ENCODE measurements around the gene SCD5.

Gene SCD5

DNA sequence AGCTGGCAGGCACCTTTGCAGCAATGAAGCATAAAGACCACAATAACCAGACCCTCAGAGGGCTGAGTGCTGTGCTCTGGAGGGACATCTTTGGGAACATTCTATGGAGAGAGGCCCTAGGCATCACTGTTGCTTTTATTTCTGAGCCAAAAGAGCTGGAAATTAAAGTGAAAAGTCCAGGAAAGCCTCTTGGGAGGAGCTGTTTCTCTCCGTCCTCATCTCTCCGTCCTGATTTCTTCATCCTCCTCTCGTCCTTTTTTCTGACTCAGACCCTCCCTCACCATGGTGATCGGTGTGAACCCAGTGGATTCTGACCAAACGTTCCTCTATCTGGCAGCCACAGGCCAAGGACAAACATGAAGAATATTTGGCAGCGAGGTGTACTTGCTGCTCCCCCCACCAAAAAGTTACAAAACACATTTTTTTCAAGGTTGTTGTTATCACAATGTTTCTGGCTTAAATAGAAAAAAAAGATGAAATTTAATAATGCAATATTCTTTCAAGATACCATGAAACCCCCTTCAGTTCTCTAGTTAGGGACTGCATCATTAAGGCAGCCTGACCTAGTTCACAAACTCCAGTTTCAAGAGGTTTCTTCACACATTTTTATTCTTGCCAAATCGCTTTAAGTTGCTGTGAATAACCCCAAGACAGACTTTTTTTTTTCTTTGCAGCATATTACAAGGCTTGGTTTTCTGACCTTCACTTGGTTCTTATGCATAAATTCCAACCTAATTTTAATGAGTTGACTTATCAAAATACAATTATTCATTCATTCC, 80.2 kb downstream of the SCD5 start:
- no peak for DNase-seq

DNA sequence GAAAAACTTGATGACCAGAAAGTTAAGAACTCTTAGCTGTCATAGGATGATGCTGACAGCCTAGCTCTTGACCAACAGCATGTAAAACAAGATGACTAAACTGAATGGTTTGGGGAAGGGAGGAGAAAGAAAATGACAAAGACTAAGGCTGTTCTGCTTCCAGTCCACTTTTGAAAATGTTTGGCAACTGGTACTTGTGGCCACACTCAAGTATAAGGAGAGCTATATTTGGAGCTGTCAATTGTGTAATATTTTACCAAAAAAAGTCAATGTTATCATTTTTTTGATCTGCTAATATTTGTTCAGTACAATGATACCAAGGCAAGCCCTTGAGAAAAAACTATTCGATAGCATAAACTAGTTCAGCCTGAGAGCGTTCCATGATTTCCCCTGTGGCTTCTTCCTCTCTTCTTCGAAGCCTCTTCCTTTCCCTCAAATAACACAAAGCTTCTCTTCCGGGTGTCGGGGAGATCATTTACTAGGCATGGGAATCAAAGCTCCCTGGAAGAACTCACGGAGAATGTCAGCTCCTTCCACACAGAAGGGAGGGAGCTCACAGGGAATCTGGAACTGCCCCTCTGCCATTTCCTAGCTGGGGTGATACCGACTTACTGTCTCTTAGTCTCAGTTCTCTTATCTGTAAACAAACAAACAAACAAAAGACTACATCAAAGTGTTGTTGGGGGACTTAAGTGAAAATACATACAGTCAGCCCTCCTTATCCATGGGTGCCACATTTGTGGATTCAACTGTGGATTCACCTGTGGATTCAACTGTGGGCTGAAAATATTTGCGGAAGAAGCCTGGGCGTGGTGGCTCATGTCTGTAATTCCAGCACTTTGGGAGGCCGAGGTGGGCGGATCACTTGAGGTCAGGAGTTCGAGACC, 82.6 kb downstream of the SCD5 start:
- no peak for DNase-seq

DNA sequence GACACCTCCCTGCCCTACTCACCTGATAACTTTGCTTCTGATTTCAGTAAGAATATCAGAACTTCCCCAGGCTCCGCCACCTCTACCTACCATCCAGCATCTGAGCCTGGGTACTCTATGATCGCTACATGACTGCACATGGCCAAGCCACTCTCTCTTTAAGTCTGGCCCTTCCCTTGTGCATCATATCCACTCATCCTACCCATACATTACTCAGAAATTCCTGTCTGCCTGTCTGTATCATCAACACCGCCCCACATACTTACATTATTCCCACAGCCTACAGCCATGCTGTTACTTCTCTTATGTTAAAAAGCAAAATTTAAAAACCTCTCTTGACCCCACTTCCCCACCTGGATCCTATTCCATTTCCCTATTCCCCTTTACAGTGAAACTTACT, 84.7 kb downstream of the SCD5 start:
- DNase-seq = no peak

DNA sequence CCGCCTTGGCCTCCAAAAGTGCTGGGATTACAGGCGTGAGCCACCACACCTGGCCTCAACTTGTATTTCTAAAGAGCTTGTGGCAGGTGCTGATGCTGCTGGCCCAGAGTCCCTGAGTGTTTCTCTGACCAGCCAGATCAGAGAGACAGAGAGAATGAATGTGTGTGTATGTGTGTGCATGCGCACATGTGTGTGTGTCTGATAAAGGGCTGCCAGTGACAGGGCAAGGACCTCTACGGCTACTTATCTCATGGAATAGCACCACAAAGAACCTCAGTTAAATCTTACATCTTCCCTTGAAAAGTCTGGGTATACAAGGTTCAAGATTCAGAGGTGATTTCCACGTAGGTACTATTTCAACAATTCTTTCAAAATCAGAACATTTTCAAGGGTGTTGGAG, 86.0 kb downstream of the SCD5 start:
- no peak for DNase-seq

DNA sequence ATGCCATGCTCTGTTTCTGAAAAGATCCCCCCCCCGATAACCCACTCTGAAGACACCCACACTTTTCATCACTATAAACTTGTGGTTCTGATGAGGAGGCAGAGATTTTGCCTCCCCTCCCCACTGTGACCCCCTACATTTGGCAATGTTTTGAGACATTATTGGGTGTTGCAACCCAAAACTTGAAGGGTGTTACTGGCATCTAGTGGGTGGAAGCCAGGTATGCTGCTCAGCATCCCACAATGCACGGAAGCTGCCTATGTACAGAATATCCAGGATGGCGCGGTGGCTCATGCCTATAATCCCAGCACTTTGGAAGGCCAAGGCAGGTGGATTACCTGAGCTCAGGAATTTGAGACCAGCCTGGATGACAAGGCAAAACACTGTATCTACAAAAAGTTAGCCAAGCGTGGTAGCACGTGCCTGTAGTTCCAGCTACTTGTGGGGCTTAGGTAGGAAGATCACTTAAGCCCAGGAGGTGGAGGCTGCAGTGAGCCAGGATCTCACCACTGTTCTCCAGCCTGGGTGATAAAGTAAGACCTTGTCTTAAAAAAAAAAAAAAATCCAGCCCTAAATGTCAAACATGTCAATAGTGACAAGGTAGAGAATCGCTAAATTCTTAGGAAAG, 87.3 kb downstream of the SCD5 start:
- no peak for DNase-seq

DNA sequence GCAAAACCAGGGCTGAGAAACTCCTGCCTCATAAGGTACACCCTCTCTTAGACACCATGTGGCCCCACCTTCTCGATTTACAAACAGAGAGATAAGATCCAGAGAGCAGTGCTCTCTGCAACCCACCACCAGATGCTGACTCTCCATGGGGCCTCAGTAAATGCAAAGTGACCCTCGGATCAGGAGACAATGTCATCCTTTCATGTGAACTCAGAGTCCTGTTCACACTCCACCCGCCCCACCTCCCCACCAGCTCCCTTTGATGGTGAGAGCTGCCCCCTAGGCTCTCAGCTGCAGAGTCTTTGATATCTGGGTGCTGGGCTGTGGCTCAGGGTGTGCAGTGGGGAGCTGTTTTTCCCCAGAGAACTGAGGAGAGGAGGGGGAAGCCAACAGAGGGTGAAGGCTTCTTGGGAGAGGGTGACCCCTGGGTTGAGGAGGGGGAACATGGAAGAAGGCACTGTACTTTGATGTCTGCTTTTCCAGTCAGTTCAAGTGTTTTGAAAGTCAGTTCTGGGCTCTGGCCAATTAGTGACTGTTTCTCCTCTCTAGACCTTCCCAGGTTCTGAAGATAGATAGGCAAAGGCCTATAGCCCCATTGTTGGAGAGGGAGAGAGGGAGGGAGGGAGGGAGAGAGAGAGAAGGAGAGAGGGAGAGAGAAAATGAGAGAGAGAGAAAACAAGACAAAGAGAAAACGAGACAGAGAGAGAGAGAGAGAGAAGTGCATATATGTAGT, 88.2 kb downstream of the SCD5 start:
- no peak for DNase-seq

DNA sequence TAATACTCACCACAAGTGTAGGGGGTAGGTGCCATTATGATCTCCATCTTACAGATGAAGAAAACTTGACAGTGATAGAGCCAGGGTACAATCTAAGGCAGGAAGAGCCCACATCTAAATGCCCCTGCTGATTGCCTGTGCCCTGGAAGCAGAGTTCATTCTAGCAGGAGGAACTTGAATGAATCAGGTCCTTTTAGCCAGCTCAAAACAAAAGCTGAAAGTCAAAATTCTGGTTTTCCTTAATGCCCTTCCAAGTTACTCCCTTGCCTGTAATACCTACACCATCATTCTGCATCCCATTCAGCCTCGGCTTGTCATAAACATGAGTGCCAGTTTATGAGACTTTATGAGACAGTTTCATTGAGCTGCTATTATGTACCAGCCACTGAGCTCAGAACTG, 89.6 kb downstream of the SCD5 start:
- no peak for DNase-seq

DNA sequence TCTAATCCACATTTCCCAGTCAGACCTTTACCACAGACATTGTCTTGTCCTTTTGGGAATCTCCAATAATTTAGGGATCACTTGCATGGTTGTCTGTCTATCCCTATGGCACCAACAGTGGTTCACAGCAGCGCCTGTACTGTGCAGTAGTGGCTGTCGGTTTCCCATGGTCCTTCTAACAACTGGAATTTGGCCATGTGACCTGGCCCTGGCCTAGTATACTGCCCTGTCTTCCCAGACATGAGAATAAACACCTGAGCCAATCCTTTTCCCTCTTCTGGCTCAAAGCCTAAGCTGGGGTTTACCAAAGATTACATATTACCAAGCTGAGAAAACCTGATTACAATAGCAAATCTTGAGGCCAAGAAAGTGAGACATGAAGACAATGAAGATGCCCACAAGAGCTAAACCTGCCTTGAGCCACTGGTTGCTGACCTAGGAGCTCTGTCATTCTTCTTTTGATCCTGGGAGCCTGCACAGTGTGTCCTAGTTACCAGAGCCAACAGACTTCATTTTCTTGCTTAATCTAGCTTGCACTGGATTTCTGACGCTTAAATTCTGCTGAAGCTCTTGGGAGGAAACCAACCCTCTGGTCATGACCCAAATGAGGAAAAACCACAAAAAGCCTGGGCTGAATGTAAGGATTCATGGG, 92.1 kb downstream of the SCD5 start:
- DNase-seq = no peak

DNA sequence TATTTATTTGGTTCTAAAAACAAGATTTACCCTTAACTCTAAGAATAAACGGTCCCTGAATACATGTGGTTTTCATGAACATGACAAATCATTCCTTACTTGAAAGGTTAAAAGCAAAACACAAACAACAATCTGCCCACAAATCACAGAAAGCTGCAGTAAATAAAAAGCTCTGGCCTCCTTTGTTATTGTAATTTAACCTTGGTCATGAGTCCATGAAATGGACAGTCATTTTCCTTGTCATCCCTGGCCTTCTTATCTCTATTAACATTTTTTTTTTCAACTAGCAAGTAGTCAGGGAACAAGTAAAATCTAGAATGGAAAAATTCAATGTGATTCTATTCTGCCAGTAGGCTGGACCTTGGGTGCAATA, 92.7 kb downstream of the SCD5 start:
- no peak for DNase-seq

DNA sequence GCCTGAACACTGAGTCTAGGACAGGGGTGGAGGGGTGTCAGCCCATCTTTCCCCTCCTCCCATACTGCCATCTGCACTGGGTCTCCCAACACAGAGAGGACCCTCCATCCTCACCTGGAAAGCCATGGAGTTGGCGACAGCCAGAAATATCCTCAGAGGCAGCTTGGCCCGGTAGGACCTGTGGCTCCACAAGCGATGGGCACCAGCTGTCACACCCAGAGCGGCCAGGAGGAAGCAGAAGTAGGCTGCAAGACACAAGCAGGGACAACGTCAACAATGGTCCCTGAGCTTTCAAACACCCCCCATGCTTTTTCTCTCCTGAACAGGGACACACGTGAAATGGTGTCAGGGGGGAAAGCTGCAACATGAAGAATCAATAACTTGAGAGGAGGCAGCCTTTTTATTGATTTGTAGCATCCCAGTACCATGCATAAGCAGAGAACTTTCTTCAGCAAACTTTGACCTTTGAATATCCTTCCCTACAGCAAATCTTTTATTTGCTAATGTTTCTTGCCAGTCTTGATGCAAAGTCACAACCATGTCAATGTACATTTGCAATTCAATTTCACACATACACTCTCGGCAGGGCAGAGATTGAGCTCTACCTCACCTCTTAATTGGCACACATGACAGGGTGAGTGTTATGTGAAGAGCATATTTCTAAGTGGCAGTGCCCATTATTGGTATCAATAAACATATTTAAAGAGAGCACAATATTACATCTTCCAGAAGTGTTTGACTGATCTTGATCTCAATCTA, 93.2 kb downstream of the SCD5 start:
- no peak for DNase-seq

DNA sequence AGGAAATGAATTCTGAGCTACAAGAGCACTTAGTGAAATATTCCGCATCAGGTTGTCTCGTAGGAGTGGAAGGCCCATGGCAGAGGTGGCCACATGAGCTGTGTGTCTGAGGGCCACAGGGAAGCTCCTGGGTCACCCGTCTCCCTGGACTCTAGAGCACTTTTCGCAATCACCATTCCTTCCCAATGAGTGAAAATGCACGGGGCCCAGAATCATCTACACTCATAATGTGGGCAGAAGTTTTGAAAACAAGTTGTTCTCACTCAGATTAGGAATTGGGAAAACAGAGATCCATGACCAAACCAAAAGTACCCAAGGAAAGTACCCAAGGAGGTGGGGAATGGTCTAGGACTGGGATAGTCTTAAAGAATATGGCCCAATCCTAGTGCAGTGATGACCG, 94.4 kb downstream of the SCD5 start:
- no peak for DNase-seq

DNA sequence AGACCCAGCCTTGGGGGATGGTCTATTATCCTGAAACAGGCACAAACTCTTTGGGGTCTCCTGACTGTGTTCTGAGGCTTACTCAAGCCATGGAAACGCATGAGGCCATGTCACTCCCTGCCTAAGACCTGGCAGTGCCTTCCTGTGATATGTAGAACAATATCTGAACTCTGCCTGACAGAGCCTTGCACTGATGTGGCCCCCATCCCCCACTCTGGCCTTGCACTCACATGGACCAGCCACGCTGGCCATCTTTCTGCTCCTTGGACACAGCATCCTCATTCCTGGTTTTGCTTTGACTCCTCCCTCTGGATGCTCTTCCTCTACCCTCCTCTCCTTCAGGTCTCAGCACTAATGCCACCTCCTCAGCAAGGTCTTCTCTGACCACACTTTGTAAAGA, 100.2 kb downstream of the SCD5 start:
- no peak for DNase-seq

DNA sequence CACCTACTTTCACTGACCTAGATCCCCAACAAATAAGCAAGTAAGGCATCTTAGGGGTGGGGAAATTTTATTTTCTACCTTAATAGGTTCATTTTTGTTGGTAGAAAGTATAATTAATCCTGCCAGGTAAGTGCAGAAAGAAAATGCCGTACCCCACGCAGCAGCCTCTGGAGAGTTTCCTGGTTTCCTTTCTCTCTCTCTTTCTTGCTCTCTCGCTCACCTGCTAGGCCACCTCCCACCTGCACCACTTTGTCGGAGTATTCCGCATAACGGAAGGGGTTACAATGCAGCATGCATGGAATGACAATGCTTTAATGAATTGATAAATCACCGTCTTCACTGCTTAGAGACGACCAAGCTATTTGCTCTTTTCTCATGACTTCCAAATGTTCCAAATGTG, 101.0 kb downstream of the SCD5 start:
- no peak for DNase-seq

DNA sequence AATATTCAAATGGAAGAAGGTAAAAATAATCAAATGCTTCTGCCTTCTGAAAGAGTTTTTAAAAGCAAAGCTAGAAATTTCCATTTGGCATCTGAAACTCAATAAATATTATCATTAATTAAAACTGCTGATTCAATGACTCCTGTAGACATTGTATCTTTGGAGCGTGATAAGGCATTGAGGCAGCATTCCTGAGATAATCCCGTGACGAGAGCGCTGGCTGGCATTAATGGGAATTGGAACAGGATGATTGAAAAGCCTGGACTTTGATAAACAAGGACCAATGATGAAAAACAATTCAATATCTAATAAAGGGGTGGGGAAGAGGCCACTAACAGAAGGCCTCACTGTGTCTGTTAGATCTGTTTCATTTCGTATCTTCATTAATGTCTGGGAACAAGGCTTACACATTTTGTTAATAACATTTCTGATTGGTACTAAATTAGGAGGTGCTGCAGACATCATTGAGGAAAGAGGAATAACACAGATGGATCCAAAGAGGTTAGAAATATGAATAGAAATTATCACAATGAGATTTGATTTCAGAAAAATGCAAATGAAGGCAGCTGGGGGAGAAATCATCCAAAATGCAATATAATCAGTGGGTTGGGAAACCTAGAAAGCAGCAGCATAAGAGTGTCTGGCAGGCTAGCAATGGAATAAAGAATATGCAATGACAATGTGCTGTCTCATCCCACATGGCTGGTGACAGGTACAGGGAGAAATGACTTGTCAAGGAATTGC, 102.3 kb downstream of the SCD5 start:
- no peak for DNase-seq

DNA sequence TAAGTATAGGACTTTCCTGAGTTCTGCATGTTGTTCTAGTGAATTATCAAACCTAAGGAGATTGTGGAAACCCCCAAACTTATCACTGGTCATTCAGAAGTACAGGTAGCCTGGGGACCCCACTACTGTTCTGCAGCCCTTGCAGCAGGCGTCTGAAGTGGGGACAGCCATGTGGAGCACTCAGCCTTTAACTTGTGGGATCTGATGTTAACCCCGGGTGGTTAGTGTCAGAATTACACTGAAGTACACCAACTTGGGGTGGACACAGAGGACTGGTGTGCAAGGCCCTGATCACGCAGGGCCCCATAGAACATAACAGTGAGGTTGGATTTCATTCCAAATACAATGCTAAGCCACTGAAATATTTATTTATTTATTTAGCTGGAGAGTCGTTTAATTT, 103.7 kb downstream of the SCD5 start:
- DNase-seq = no peak

DNA sequence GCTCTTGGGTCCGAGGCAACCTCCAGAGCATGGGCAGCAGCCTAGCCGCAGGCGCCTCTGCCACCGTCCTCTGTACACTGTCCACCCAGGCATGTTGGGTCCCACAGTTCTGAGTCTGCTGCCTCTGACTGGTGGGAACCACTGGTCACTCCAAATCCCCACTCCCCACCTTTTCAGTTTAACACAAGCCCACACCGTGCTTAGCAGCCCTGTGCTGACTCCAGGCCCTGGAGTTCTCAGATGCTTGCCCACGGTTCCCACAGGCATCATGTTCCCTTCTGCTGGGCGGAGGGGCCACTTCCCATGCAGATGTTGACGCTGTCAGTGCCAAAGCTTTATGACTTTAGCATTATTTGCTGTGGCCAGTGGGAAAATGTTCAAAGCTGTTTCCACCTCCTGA, 104.5 kb downstream of the SCD5 start:
- no peak for DNase-seq

DNA sequence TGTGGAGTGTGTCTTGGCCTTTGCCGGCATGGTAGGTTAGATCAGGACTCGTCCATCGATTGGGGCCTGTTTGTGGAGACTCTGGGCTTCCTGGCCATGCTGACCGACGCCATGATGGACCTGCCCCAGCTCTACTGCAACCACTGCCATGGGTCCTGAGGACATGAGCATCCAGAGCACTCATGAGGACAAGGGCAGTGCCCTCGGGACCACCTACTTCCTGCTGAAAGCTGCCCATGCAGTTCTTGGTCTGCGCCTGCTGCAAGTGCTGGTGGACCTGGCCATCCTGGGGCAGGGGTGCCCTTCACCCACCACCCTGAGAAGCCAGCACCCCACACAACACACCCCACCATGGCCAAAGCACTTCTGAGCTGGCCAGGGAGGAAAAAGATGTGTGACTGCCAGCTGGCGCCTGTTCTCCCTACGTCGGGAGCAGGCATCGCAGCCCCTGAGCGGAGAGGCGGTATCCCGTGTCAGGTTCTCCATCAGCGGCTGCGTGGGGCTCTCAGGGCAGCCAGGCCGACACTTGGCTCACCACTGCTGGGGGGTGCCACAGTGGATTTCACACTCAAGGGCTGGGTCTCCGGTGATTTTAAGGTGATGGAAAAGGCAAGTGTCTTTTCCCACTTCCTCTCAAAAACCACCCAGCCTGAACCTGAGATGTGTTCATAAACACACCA, 106.4 kb downstream of the SCD5 start:
- no peak for DNase-seq

DNA sequence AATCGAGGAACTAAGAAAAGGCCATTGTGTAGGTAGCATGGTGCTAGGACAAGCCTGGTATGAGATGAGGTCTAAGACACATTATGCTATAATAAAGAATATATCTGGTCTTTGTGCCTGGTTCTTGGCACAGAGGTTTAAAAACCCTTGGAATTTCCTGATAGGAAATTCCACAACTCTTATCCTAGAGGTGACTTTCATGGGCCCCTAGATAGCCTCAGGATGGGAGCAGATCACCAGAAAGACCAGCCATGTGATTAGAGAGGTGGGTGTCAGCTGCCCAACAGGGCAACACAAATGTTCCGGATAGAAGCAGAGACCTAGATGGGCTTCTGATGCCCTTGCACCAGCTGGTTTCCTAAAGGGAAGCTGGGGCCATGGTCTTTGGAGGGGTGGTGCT, 107.2 kb downstream of the SCD5 start:
- DNase-seq = no peak

DNA sequence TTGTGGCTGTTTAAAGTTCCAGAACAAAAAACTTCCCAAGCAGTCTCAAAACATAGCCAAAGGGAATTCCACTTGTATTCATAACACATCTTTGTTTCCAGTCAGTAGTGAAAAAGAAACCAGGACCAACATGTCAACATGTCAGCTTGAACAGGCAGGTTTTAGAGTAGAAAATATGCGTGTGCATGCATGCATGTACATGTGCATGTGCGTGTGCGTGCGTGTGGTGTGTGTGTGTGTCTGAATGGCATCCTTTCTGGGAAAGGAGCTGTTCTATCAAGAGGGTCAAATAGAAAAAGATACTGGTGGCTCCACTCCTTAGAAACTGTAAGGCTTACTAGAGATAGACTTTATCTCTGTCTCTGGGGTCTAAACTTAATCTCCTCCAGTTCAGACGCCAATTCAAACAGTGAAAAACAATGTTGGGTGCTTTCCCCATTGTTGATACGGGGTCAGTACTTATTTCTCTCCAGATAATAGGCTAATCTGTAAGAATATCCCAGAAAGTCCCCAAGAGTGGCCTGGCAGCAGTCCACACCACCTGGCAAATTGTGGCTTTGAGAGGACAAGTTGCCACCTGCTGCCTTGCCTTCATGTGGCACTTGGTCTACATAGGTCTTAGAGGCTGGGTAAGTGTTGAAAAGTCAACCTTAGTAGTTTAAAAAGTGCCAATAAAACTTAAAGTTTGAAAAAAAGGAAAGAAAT, 110.4 kb downstream of the SCD5 start:
- no peak for DNase-seq

DNA sequence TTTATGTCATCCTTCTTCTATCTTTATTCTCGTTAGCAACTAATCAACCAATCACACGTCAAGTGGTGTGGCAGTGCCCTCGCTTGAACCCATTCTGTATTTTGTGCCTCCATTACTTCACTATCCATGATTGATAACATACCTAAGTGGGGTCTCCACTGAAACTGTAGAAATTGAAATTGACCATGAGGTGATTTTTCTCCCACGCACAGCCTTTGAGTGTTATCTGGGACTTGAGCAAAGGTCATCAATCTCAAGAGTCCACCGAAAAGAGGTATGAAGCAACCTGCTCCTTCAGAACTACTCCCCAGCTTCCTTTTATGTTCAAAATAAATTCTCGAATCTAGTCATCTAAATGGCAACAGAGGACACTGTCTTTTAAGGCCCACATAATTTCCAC, 111.1 kb downstream of the SCD5 start:
- DNase-seq = no peak

All from activated T-cell treated with anti-CD3 and anti-CD28 coated beads, Interleukin-2, amount 50 U/mL, for 1 hour (primary cell).